Activated CD4-positive, alpha-beta T cell treated with anti-CD3 and anti-CD28 coated beads, Interleukin-2, amount 10 ng/mL, durations not matched to agents 24 days and 14 days (primary cell): ENCODE data around the gene DPEP3. TPM values are rescaled to one million over a fixed set of nuclear protein-coding genes. Genes with fewer than 3 reads are reported as not detected.
"Not testable (repeated sequence)": the region's sequence is repeated elsewhere in the genome, so short reads cannot be mapped to it uniquely, and the experiment has no call there.

Experiments used
- DNase-seq: peaks from one replicate; pipeline ENCODE4 v3.0.0; 2022
- H3K27ac Mint-ChIP-seq: one replicate; pipeline ENCODE4 v1.8.0; 2022; ENCODE audit warnings: mild to moderate bottlenecking, mixed read lengths
- H3K27me3 Mint-ChIP-seq: one replicate; pipeline ENCODE4 v1.8.0; 2022; ENCODE audit warnings: mixed read lengths
- H3K36me3 Mint-ChIP-seq: one replicate; pipeline ENCODE4 v1.8.0; 2022; ENCODE audit warnings: low read depth, mild to moderate bottlenecking, mixed read lengths
- H3K4me1 Mint-ChIP-seq: one replicate; pipeline ENCODE4 v1.8.0; 2021; ENCODE audit warnings: mixed read lengths
- H3K4me3 Mint-ChIP-seq: one replicate; pipeline ENCODE4 v1.8.0; 2022; ENCODE audit warnings: mild to moderate bottlenecking, moderate library complexity, mixed read lengths
- H3K9me3 Mint-ChIP-seq: one replicate; pipeline ENCODE4 v1.8.0; 2021; ENCODE audit warnings: mixed read lengths
- intact Hi-C: fragments of 100-400 bp; cut with micrococcal nuclease; formaldehyde crosslinking; loops from one replicate; pipeline ENCODE4 v1.15.1; 2023
- total RNA-seq: library from RNA; stranded (reverse); gene quantifications from 2 replicates; pipeline ENCODE4 v1.2.3, GENCODE V29; 2022

Gene DPEP3
- total RNA-seq, 1 donor from 2014 or later = not detected

GRCh38 chr16:67987460-67988160, 7.3 kb upstream of the DPEP3 start:
- Mint-ChIP-seq H3K4me1 (peaks cover 19% of the 10 kb centered on the region), H3K27me3 (no peaks in the 10 kb centered on the region), H3K36me3 (no peaks in the 10 kb centered on the region), H3K4me3 (no peak overlapping the region), H3K9me3 (no peaks in the 10 kb centered on the region), H3K27ac (peak overlapping the region; percentile 65)
- no peak for DNase-seq
- intact Hi-C loops = no loop called here

GRCh38 chr16:67986949-67987348, 6.7 kb upstream of the DPEP3 start:
- no peak overlapping the region for H3K27ac Mint-ChIP-seq
- no peak for DNase-seq
- no peak overlapping the region for H3K4me3 Mint-ChIP-seq
- peaks cover 18% of the 10 kb centered on the region for H3K4me1 Mint-ChIP-seq
- intact Hi-C loops = no loop called here
- no peaks in the 10 kb centered on the region for H3K36me3 Mint-ChIP-seq
- H3K9me3 Mint-ChIP-seq = no peaks in the 10 kb centered on the region
- H3K27me3 Mint-ChIP-seq = no peaks in the 10 kb centered on the region

GRCh38 chr16:67982011-67982696, 1.9 kb upstream of the DPEP3 start:
- Mint-ChIP-seq H3K4me3 (no peak overlapping the region), H3K9me3 (no peaks in the 10 kb centered on the region), H3K4me1 (peaks cover 13% of the 10 kb centered on the region), H3K27me3 (peaks cover 3% of the 10 kb centered on the region), H3K36me3 (no peaks in the 10 kb centered on the region), H3K27ac (no peak overlapping the region)
- no peak for DNase-seq
- intact Hi-C loops = no loop called here

GRCh38 chr16:67977469-67978227, 2.7 kb downstream of the DPEP3 start:
- Mint-ChIP-seq H3K27me3 (peaks cover 6% of the 10 kb centered on the region), H3K4me1 (no peaks in the 10 kb centered on the region), H3K4me3 (no peak overlapping the region), H3K27ac (no peak overlapping the region), H3K36me3 (no peaks in the 10 kb centered on the region), H3K9me3 (no peaks in the 10 kb centered on the region)
- intact Hi-C loops = no loop called here
- DNase-seq = no peak

- Mint-ChIP-seq H3K27ac (no peak overlapping the region), H3K4me3 (no peak overlapping the region)
Measured at GRCh38 chr16:67977005-67977404, 3.3 kb downstream of the DPEP3 start.

GRCh38 chr16:67976205-67976604, 4.1 kb downstream of the DPEP3 start:
- Mint-ChIP-seq H3K9me3 (no peaks in the 10 kb centered on the region), H3K27ac (no peak overlapping the region), H3K4me3 (no peak overlapping the region), H3K27me3 (peaks cover 6% of the 10 kb centered on the region), H3K4me1 (no peaks in the 10 kb centered on the region), H3K36me3 (no peaks in the 10 kb centered on the region)
- DNase-seq = no peak
- intact Hi-C loops = no loop called here

More at GRCh38 chr16:67977005-67977404, 3.3 kb downstream of the DPEP3 start:
- no peaks in the 10 kb centered on the region for H3K36me3 Mint-ChIP-seq
- no peak for DNase-seq
- H3K27me3 Mint-ChIP-seq = peaks cover 6% of the 10 kb centered on the region
- H3K9me3 Mint-ChIP-seq = no peaks in the 10 kb centered on the region
- H3K4me1 Mint-ChIP-seq = no peaks in the 10 kb centered on the region
- intact Hi-C loops = no loop called here

- no peak for DNase-seq
- no peak overlapping the region for H3K27ac Mint-ChIP-seq
- H3K4me3 Mint-ChIP-seq = no peak overlapping the region
- no peaks in the 10 kb centered on the region for H3K4me1 Mint-ChIP-seq
- H3K36me3 Mint-ChIP-seq = no peaks in the 10 kb centered on the region
- H3K9me3 Mint-ChIP-seq = no peaks in the 10 kb centered on the region
- peaks cover 6% of the 10 kb centered on the region for H3K27me3 Mint-ChIP-seq
- intact Hi-C loops = no loop called here
Measured at GRCh38 chr16:67975321-67976105, 4.8 kb downstream of the DPEP3 start.

- not testable (repeated sequence) for H3K9me3 Mint-ChIP-seq, DNase-seq
- peaks cover 11% of the 10 kb centered on the region for H3K4me1 Mint-ChIP-seq
Measured at GRCh38 chr16:67972285-67972684, 8.0 kb downstream of the DPEP3 start.

GRCh38 chr16:67971111-67971510, 9.2 kb downstream of the DPEP3 start:
- DNase-seq = no peak
- intact Hi-C loops = no loop called here
- Mint-ChIP-seq H3K36me3 (no peaks in the 10 kb centered on the region), H3K4me3 (no peak overlapping the region), H3K27ac (no peak overlapping the region), H3K27me3 (peaks cover 3% of the 10 kb centered on the region), H3K4me1 (peaks cover 20% of the 10 kb centered on the region), H3K9me3 (no peaks in the 10 kb centered on the region)

More at GRCh38 chr16:67972285-67972684, 8.0 kb downstream of the DPEP3 start:
- H3K36me3 Mint-ChIP-seq, H3K27ac Mint-ChIP-seq, H3K4me3 Mint-ChIP-seq, H3K27me3 Mint-ChIP-seq, intact Hi-C loops: not testable (repeated sequence)

- intact Hi-C loops = loop anchor here (2.0 kb wide), 2 partner anchors 15 to 53 kb away; partner anchors contain the start of genes DDX28 and DUS2
- H3K27me3 Mint-ChIP-seq = peaks cover 3% of the 10 kb centered on the region
- H3K27ac Mint-ChIP-seq = peak overlapping the region; percentile 92
- H3K4me1 Mint-ChIP-seq = peaks cover 22% of the 10 kb centered on the region
- H3K36me3 Mint-ChIP-seq = no peaks in the 10 kb centered on the region
- DNase-seq = no peak
- H3K4me3 Mint-ChIP-seq = peak overlapping the region; percentile 97
- H3K9me3 Mint-ChIP-seq = no peaks in the 10 kb centered on the region
Measured at GRCh38 chr16:67969254-67970039, 10.9 kb downstream of the DPEP3 start.

- no peaks in the 10 kb centered on the region for H3K36me3 Mint-ChIP-seq
- H3K4me1 Mint-ChIP-seq = peaks cover 24% of the 10 kb centered on the region
- H3K4me3 Mint-ChIP-seq = peak within 1 kb of the TSS; percentile 97
- peaks cover 2% of the 10 kb centered on the region for H3K27me3 Mint-ChIP-seq
- H3K9me3 Mint-ChIP-seq = no peaks in the 10 kb centered on the region
- intact Hi-C loops = loop anchor here (1.0 to 2.0 kb wide), 6 partner anchors 16 to 162 kb away; partner anchors contain the start of genes DDX28, DUS2, PSKH1 and RANBP10
- peak within 1 kb of the TSS; percentile 95 for H3K27ac Mint-ChIP-seq
- DNase-seq = peak; percentile 98
Measured at GRCh38 chr16:67968400-67969253, 11.7 kb downstream of the DPEP3 start, which contains the start of gene SLC12A4. SLC12A4 (minus strand) TSS chr16:67968637; CDS start chr16:67968553, 84 bp downstream.

- peaks cover 2% of the 10 kb centered on the region for H3K27me3 Mint-ChIP-seq
- DNase-seq = peak; percentile 87
- peaks cover 24% of the 10 kb centered on the region for H3K4me1 Mint-ChIP-seq
- no peaks in the 10 kb centered on the region for H3K36me3 Mint-ChIP-seq
- intact Hi-C loops = loop anchor here (1.0 to 2.0 kb wide), 6 partner anchors 17 to 162 kb away; partner anchors contain the start of genes DDX28, DUS2, PSKH1 and RANBP10
- H3K27ac Mint-ChIP-seq = peak overlapping the region; percentile 95
- H3K4me3 Mint-ChIP-seq = peak overlapping the region; percentile 97
- H3K9me3 Mint-ChIP-seq = no peaks in the 10 kb centered on the region
Measured at GRCh38 chr16:67967958-67968399, 12.3 kb downstream of the DPEP3 start.
